IgD-negative memory B cell (primary cell): Measurements from ENCODE around the gene INPP4A. TPM values are rescaled to one million over a fixed set of nuclear protein-coding genes. Genes with fewer than 3 reads are reported as not detected.

ENCODE experiments used
- H3K27ac Mint-ChIP-seq, 3 donors: one replicate each; pipeline ENCODE4 v1.8.0; 2020 to 2022; ENCODE audit warnings: mild to moderate bottlenecking in 3 of 3, mixed read lengths in 3 of 3, moderate library complexity in 1 of 3
- H3K27me3 Mint-ChIP-seq: one replicate; pipeline ENCODE4 v1.8.0; 2021; ENCODE audit warnings: mixed read lengths
- H3K36me3 Mint-ChIP-seq: one replicate; pipeline ENCODE4 v1.8.0; 2020; ENCODE audit warnings: mild to moderate bottlenecking, mixed read lengths
- H3K4me1 Mint-ChIP-seq, 3 donors: one replicate each; pipeline ENCODE4 v1.8.0; 2020 to 2022; ENCODE audit warnings: mixed read lengths in 3 of 3, mild to moderate bottlenecking in 1 of 3
- H3K4me3 Mint-ChIP-seq, 4 donors: one replicate each; pipeline ENCODE4 v1.8.0; 2020 to 2022; ENCODE audit warnings: mild to moderate bottlenecking in 4 of 4, mixed read lengths in 4 of 4, moderate library complexity in 3 of 4
- H3K9me3 Mint-ChIP-seq, 3 donors: one replicate each; pipeline ENCODE4 v1.8.0; 2020 to 2021; ENCODE audit warnings: mixed read lengths in 3 of 3, mild to moderate bottlenecking in 1 of 3
- polyA plus RNA-seq: library from polyadenylated mRNA; unstranded; fragments of 300-500 nt; fragmentation: Illumina TruSeq; gene quantifications from one replicate; pipeline ENCODE4 v1.2.3, GENCODE V29; 2021

Gene INPP4A
- polyA plus RNA-seq, 1 donor from 2014 or later, result 8.2 TPM

- peaks cover 32 to 61% (median 53%) of the 10 kb centered on the region in 3 donors for H3K4me1 Mint-ChIP-seq
- H3K4me3 Mint-ChIP-seq, result peak overlapping the region; percentile 47 to 85 (median 71)
- peaks cover 1% of the 10 kb centered on the region for H3K36me3 Mint-ChIP-seq
- peak overlapping the region; percentile 84 to 92 (median 87) for H3K27ac Mint-ChIP-seq
- peaks cover 1% of the 10 kb centered on the region for H3K27me3 Mint-ChIP-seq
- no peaks in the 10 kb centered on the region for H3K9me3 Mint-ChIP-seq
Measured at GRCh38 chr2:98460573-98461497, 16.2 kb downstream of the INPP4A start.

- Mint-ChIP-seq H3K9me3 (no peaks in the 10 kb centered on the region), H3K36me3 (peaks cover 1% of the 10 kb centered on the region), H3K4me3 (peak overlapping the region in 1 of 4 donors; percentile 82), H3K27ac (peak overlapping the region; percentile 39 to 87 (median 84)), H3K27me3 (peaks cover 1% of the 10 kb centered on the region), H3K4me1 (peaks cover 36 to 63% (median 56%) of the 10 kb centered on the region in 3 donors)
Measured at GRCh38 chr2:98461498-98462049, 16.9 kb downstream of the INPP4A start.

GRCh38 chr2:98463081-98463481, 18.4 kb downstream of the INPP4A start:
- H3K4me3 Mint-ChIP-seq, result peak overlapping the region in 3 of 4 donors; percentile 4 to 89 (median 75)
- H3K9me3 Mint-ChIP-seq, result no peaks in the 10 kb centered on the region
- peak overlapping the region in 1 of 3 donors; percentile 63 for H3K27ac Mint-ChIP-seq
- H3K4me1 Mint-ChIP-seq, result peaks cover 39 to 67% (median 62%) of the 10 kb centered on the region in 3 donors
- H3K27me3 Mint-ChIP-seq, result peaks cover 1% of the 10 kb centered on the region
- H3K36me3 Mint-ChIP-seq, result peaks cover 1% of the 10 kb centered on the region

- Mint-ChIP-seq H3K4me1 (peaks cover 39 to 65% (median 63%) of the 10 kb centered on the region in 3 donors), H3K27ac (peak overlapping the region; percentile 62 to 89 (median 73)), H3K4me3 (peak overlapping the region; percentile 22 to 89 (median 58)), H3K27me3 (peaks cover 1% of the 10 kb centered on the region), H3K36me3 (peaks cover 1% of the 10 kb centered on the region), H3K9me3 (no peaks in the 10 kb centered on the region)
Measured at GRCh38 chr2:98463551-98463971, 18.9 kb downstream of the INPP4A start.

GRCh38 chr2:98463988-98464771, 19.5 kb downstream of the INPP4A start:
- peak overlapping the region; percentile 62 to 89 (median 73) for H3K27ac Mint-ChIP-seq
- peaks cover 1% of the 10 kb centered on the region for H3K27me3 Mint-ChIP-seq
- H3K36me3 Mint-ChIP-seq, result peaks cover 1% of the 10 kb centered on the region
- H3K4me1 Mint-ChIP-seq, result peaks cover 39 to 66% (median 65%) of the 10 kb centered on the region in 3 donors
- peak overlapping the region; percentile 30 to 89 (median 59) for H3K4me3 Mint-ChIP-seq
- H3K9me3 Mint-ChIP-seq, result no peaks in the 10 kb centered on the region

GRCh38 chr2:98464772-98465310, 20.2 kb downstream of the INPP4A start:
- H3K27me3 Mint-ChIP-seq, result peaks cover 1% of the 10 kb centered on the region
- no peaks in the 10 kb centered on the region for H3K9me3 Mint-ChIP-seq
- H3K27ac Mint-ChIP-seq, result peak overlapping the region; percentile 62 to 89 (median 73)
- H3K4me3 Mint-ChIP-seq, result peak overlapping the region; percentile 21 to 89 (median 56)
- H3K4me1 Mint-ChIP-seq, result peaks cover 35 to 64% (median 60%) of the 10 kb centered on the region in 3 donors
- H3K36me3 Mint-ChIP-seq, result peaks cover 1% of the 10 kb centered on the region

- Mint-ChIP-seq H3K27ac (peak overlapping the region; percentile 62 to 89 (median 73)), H3K36me3 (no peaks in the 10 kb centered on the region), H3K27me3 (peaks cover 1% of the 10 kb centered on the region), H3K4me3 (peak overlapping the region; percentile 21 to 89 (median 62)), H3K4me1 (peaks cover 32 to 58% (median 53%) of the 10 kb centered on the region in 3 donors), H3K9me3 (no peaks in the 10 kb centered on the region)
Measured at GRCh38 chr2:98465456-98466226, 21.0 kb downstream of the INPP4A start.

- Mint-ChIP-seq H3K27me3 (peaks cover 1% of the 10 kb centered on the region), H3K36me3 (no peaks in the 10 kb centered on the region), H3K4me3 (peak overlapping the region in 1 of 4 donors; percentile 58), H3K4me1 (peaks cover 31 to 53% (median 47%) of the 10 kb centered on the region in 3 donors), H3K27ac (peak overlapping the region in 1 of 3 donors; percentile 62), H3K9me3 (no peaks in the 10 kb centered on the region)
Measured at GRCh38 chr2:98467082-98467536, 22.5 kb downstream of the INPP4A start.

- no peaks in the 10 kb centered on the region for H3K9me3 Mint-ChIP-seq
- no peaks in the 10 kb centered on the region for H3K36me3 Mint-ChIP-seq
- H3K27ac Mint-ChIP-seq, result no peak overlapping the region
- peaks cover 31 to 53% (median 51%) of the 10 kb centered on the region in 3 donors for H3K4me1 Mint-ChIP-seq
- H3K27me3 Mint-ChIP-seq, result peaks cover 1% of the 10 kb centered on the region
- H3K4me3 Mint-ChIP-seq, result no peak overlapping the region
Measured at GRCh38 chr2:98467652-98468051, 23.0 kb downstream of the INPP4A start.

GRCh38 chr2:98468621-98469236, 24.1 kb downstream of the INPP4A start:
- Mint-ChIP-seq H3K9me3 (no peaks in the 10 kb centered on the region), H3K4me1 (peaks cover 27 to 49% (median 46%) of the 10 kb centered on the region in 3 donors), H3K27ac (peak overlapping the region in 1 of 3 donors; percentile 46), H3K4me3 (no peak overlapping the region), H3K36me3 (no peaks in the 10 kb centered on the region), H3K27me3 (peaks cover 1% of the 10 kb centered on the region)

- H3K9me3 Mint-ChIP-seq, result no peaks in the 10 kb centered on the region
- H3K27me3 Mint-ChIP-seq, result peaks cover 1% of the 10 kb centered on the region
- H3K4me1 Mint-ChIP-seq, result peaks cover 26 to 43% (median 39%) of the 10 kb centered on the region in 3 donors
- H3K36me3 Mint-ChIP-seq, result no peaks in the 10 kb centered on the region
- H3K4me3 Mint-ChIP-seq, result peak overlapping the region in 2 of 4 donors; percentile 27 to 28
- H3K27ac Mint-ChIP-seq, result peak overlapping the region in 2 of 3 donors; percentile 22 to 78
Measured at GRCh38 chr2:98469862-98470544, 25.3 kb downstream of the INPP4A start.

GRCh38 chr2:98470851-98471255, 26.2 kb downstream of the INPP4A start:
- no peaks in the 10 kb centered on the region for H3K27me3 Mint-ChIP-seq
- H3K27ac Mint-ChIP-seq, result peak overlapping the region in 2 of 3 donors; percentile 33 to 60
- H3K9me3 Mint-ChIP-seq, result no peaks in the 10 kb centered on the region

More at GRCh38 chr2:98470851-98471255, 26.2 kb downstream of the INPP4A start:
- Mint-ChIP-seq H3K36me3 (no peaks in the 10 kb centered on the region), H3K4me3 (peak overlapping the region in 3 of 4 donors; percentile 2 to 63 (median 4)), H3K4me1 (peaks cover 24 to 36% (median 34%) of the 10 kb centered on the region in 3 donors)
